Smooth muscle cell (in vitro differentiated cells): ENCODE measurements around the gene GOLIM4. TPM values are rescaled to one million over a fixed set of nuclear protein-coding genes. Genes with fewer than 3 reads are reported as not detected.
A peak's percentile ranks its signal among the peaks of the same experiment; 100 is the strongest.

Experiments
- DNase-seq: peaks from one replicate; lab custom pipeline; 2025; ENCODE audit not compliant: unreplicated experiment; lab: John Stamatoyannopoulos, UW
- H2AFZ ChIP-seq: fragments of 200-600 bp; sonication (generic); 2 replicates; pipeline ENCODE4 v1.6.0; 2016; ENCODE audit warnings: antibody characterized with exemption, low read depth, mild to moderate bottlenecking
- H3F3A ChIP-seq: fragments of 200-600 bp; sonication (generic); 2 replicates; pipeline ENCODE4 v1.6.0; 2017; ENCODE audit warnings: antibody characterized with exemption, low read depth
- H3K27ac ChIP-seq: fragments of 200-600 bp; sonication (generic); 2 replicates; pipeline ENCODE4 v1.5.1; 2016; ENCODE audit warnings: low read depth, mild to moderate bottlenecking
- H3K27me3 ChIP-seq: fragments of 200-600 bp; sonication (generic); 2 replicates; pipeline ENCODE4 v1.6.1; 2016; ENCODE audit warnings: low read depth, mild to moderate bottlenecking
- H3K36me3 ChIP-seq: fragments of 200-600 bp; sonication (generic); 2 replicates; pipeline ENCODE4 v1.5.1; 2016; ENCODE audit warnings: low read depth
- H3K4me1 ChIP-seq: fragments of 200-600 bp; sonication (generic); 2 replicates; pipeline ENCODE4 v1.5.1; 2016; ENCODE audit warnings: low read depth
- H3K4me2 ChIP-seq: fragments of 200-600 bp; sonication (generic); 2 replicates; pipeline ENCODE4 v1.6.0; 2016; ENCODE audit warnings: mild to moderate bottlenecking
- H3K4me3 ChIP-seq: fragments of 200-600 bp; sonication (generic); 2 replicates; pipeline ENCODE4 v1.5.1; 2016; ENCODE audit warnings: mild to moderate bottlenecking
- H3K79me2 ChIP-seq: fragments of 200-600 bp; sonication (generic); 2 replicates; pipeline ENCODE4 v1.6.0; 2016; ENCODE audit warnings: low read depth, mild to moderate bottlenecking
- H3K9ac ChIP-seq: fragments of 200-600 bp; sonication (generic); 2 replicates; pipeline ENCODE4 v1.6.0; 2016; ENCODE audit warnings: low read depth
- H3K9me3 ChIP-seq: fragments of 200-600 bp; sonication (generic); replicated peaks from 2 replicates; pipeline ENCODE4 v1.5.1; 2016; ENCODE audit warnings: low read depth
- H4K20me1 ChIP-seq: fragments of 200-600 bp; sonication (generic); 2 replicates; pipeline ENCODE4 v1.6.0; 2016; ENCODE audit warnings: low read depth
- WGBS: methylation state at CpG from one replicate; pipeline ENCODE4 v1.1.7; 2016; ENCODE audit warnings: low lambda C conversion rate; 5-methylcytosine and 5-hydroxymethylcytosine counted together
- polyA plus RNA-seq: library from polyadenylated mRNA; unstranded; fragments of >200 nt; fragmentation: Nextera tagmentation; extraction: Ambion mirVana; gene quantifications from 2 replicates; pipeline ENCODE4 v1.2.1, GENCODE V29; 2016
- total RNA-seq: library from RNA; depleted of rRNA; stranded (reverse); fragments of >200 nt; gene quantifications from 2 replicates; pipeline ENCODE4 v1.2.3, GENCODE V29; 2014
- TF ChIP-seq, protein P1 (sequence below): fragments of 200-600 bp; sonication (generic); IDR thresholded peaks from 2 replicates; pipeline ENCODE4 v1.5.1; 2017; ENCODE audit warnings: borderline replicate concordance, mild to moderate bottlenecking, antibody characterized with exemption; ENCODE audit not compliant: insufficient read depth, poor library complexity, severe bottlenecking

Gene GOLIM4
- total and polyA plus RNA-seq, 2 experiments from 2014 or later, result 44.5 to 59.9 TPM

- TF ChIP-seq, protein P1, sequence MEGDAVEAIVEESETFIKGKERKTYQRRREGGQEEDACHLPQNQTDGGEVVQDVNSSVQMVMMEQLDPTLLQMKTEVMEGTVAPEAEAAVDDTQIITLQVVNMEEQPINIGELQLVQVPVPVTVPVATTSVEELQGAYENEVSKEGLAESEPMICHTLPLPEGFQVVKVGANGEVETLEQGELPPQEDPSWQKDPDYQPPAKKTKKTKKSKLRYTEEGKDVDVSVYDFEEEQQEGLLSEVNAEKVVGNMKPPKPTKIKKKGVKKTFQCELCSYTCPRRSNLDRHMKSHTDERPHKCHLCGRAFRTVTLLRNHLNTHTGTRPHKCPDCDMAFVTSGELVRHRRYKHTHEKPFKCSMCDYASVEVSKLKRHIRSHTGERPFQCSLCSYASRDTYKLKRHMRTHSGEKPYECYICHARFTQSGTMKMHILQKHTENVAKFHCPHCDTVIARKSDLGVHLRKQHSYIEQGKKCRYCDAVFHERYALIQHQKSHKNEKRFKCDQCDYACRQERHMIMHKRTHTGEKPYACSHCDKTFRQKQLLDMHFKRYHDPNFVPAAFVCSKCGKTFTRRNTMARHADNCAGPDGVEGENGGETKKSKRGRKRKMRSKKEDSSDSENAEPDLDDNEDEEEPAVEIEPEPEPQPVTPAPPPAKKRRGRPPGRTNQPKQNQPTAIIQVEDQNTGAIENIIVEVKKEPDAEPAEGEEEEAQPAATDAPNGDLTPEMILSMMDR, result no peak
- H3K9ac ChIP-seq, result no peak overlapping the region
- H2AFZ ChIP-seq, result peak overlapping the region; percentile 48
- no peaks in the 10 kb centered on the region for H4K20me1 ChIP-seq
- H3K4me2 ChIP-seq, result peak overlapping the region; percentile 55
- 47% methylated on average over 3 of the region's 3 CpGs for WGBS
- H3K79me2 ChIP-seq, result no peaks in the 10 kb centered on the region
- DNase-seq, result no peak
- no peaks in the 10 kb centered on the region for H3K36me3 ChIP-seq
- H3K4me3 ChIP-seq, result no peak overlapping the region
- no peaks in the 10 kb centered on the region for H3K27me3 ChIP-seq
- peaks cover 5% of the 10 kb centered on the region for H3K4me1 ChIP-seq
- H3F3A ChIP-seq, result peaks cover 8% of the 10 kb centered on the region
- H3K27ac ChIP-seq, result peak overlapping the region; percentile 75
- H3K9me3 ChIP-seq, result no peaks in the 10 kb centered on the region
Observed at GRCh38 chr3:168100777-168101492, 5.2 kb upstream of the GOLIM4 start.

- peaks cover 23% of the 10 kb centered on the region for H3K79me2 ChIP-seq
- peaks cover 10% of the 10 kb centered on the region for H3F3A ChIP-seq
- no peak for DNase-seq
- H3K9ac ChIP-seq, result no peak overlapping the region
- H3K27me3 ChIP-seq, result no peaks in the 10 kb centered on the region
- no peak overlapping the region for H3K4me2 ChIP-seq
- H3K36me3 ChIP-seq, result no peaks in the 10 kb centered on the region
- peaks cover 25% of the 10 kb centered on the region for H3K4me1 ChIP-seq
- TF ChIP-seq, protein P1, result no peak
- H4K20me1 ChIP-seq, result peaks cover 23% of the 10 kb centered on the region
- H3K9me3 ChIP-seq, result no peaks in the 10 kb centered on the region
- peak overlapping the region; percentile 97 for H3K27ac ChIP-seq
- H3K4me3 ChIP-seq, result no peak overlapping the region
- no peak overlapping the region for H2AFZ ChIP-seq
Observed at GRCh38 chr3:168097381-168097780, 1.7 kb upstream of the GOLIM4 start.

DNA sequence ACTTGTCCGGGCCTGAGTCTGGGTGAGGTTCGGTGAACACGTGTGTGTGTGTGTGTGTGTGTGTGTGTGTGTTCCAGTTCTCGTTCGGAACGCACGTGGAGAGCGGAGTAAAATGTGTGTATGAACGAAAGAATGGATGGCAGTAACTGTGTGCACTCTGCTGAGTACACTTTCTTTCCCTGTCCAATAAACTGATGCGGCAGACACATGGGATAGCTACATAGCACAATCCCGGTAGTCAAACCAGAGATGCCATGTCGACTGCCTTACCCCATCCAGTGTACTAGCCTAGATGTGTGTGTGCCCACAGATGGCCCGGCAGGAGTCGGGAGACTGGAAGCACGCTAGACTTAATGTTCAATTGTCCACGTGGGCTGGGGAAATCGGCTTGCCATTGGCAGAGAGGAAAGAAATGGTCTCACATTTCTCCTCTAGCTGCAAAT is 507 bp upstream of the GOLIM4 start:
- peak; percentile 74 for DNase-seq
- Histone ChIP-seq H3K4me1 (peaks cover 35% of the 10 kb centered on the region), H3K36me3 (no peaks in the 10 kb centered on the region), H3K4me3 (peak overlapping the region; percentile 77), H3K79me2 (peaks cover 35% of the 10 kb centered on the region), H3K4me2 (peak overlapping the region; percentile 94), H2AFZ (peak overlapping the region; percentile 94), H3F3A (peaks cover 10% of the 10 kb centered on the region), H3K9me3 (no peaks in the 10 kb centered on the region), H4K20me1 (peaks cover 34% of the 10 kb centered on the region), H3K27ac (peak overlapping the region; percentile 97), H3K27me3 (no peaks in the 10 kb centered on the region), H3K9ac (peak overlapping the region; percentile 91)
- under 1% methylated on average over 15 of the region's 17 CpGs for WGBS
- TF ChIP-seq, protein P1, result no peak
